Measurements from ENCODE around the gene SMCO4.

GRCh38 chr11:93514712-93515111 is 28.5 kb downstream of the SMCO4 start:
- TF ChIP-seq CTCF (conservative IDR thresholded peaks at IDR 0.05; ENCODE audit: low read length) (no peak), EZH2phosphoT487 (IDR thresholded peaks at IDR 0.05; ENCODE audit: borderline replicate concordance) (no peak)

Data from Loucy (cell line).